COLO668 (cell line): ENCODE data around the gene C3.
"Not testable (repeated sequence)": the region's sequence is repeated elsewhere in the genome, so short reads cannot be mapped to it uniquely, and the experiment has no call there.

Source experiments
- DNase-seq: peaks from one replicate; lab custom pipeline; 2025; ENCODE audit not compliant: unreplicated experiment; lab: John Stamatoyannopoulos, UW

C3 gene

GRCh38 chr19:6713773-6714692, 6.4 kb downstream of the C3 start:
- DNase-seq = no peak

- DNase-seq = no peak
These were observed 7.5 kb downstream of the C3 start for GRCh38 chr19:6712692-6713670.

GRCh38 chr19:6712231-6712630, 8.2 kb downstream of the C3 start:
- DNase-seq = no peak

- DNase-seq = no peak
These were observed 8.8 kb downstream of the C3 start for GRCh38 chr19:6711605-6712004.

- DNase-seq = no peak
These were observed 9.4 kb downstream of the C3 start for GRCh38 chr19:6711078-6711361.

- no peak for DNase-seq
These were observed 10.0 kb downstream of the C3 start for GRCh38 chr19:6710273-6711077.

- no peak for DNase-seq
These were observed 10.9 kb downstream of the C3 start for GRCh38 chr19:6709549-6709948.

GRCh38 chr19:6708913-6709312, 11.5 kb downstream of the C3 start:
- DNase-seq = not testable (repeated sequence)

GRCh38 chr19:6708346-6708745, 12.1 kb downstream of the C3 start:
- DNase-seq = no peak

GRCh38 chr19:6707658-6708018, 12.8 kb downstream of the C3 start:
- no peak for DNase-seq

GRCh38 chr19:6707011-6707657, 13.3 kb downstream of the C3 start:
- DNase-seq = no peak

- DNase-seq = no peak
These were observed 13.9 kb downstream of the C3 start for GRCh38 chr19:6706633-6706958.

GRCh38 chr19:6705931-6706632, 14.4 kb downstream of the C3 start:
- DNase-seq = no peak

- no peak for DNase-seq
These were observed 19.7 kb downstream of the C3 start for GRCh38 chr19:6700586-6701316.

- no peak for DNase-seq
These were observed 20.5 kb downstream of the C3 start for GRCh38 chr19:6699935-6700334.

- no peak for DNase-seq
These were observed 23.2 kb downstream of the C3 start for GRCh38 chr19:6697291-6697690.

GRCh38 chr19:6696239-6696820, 24.1 kb downstream of the C3 start:
- DNase-seq = no peak

GRCh38 chr19:6694147-6694815, 26.2 kb downstream of the C3 start:
- DNase-seq = no peak

GRCh38 chr19:6693681-6694080, 26.8 kb downstream of the C3 start:
- DNase-seq = no peak
